Stomach smooth muscle (tissue), 2 donors: Measurements from ENCODE around the gene FAM47E.

ENCODE experiments used
- H3K27ac ChIP-seq: one replicate; pipeline ENCODE4 v1.7.0; 2013; ENCODE audit warnings: mild to moderate bottlenecking, low read length, inconsistent platforms
- H3K27me3 ChIP-seq, 2 donors: one replicate each; pipeline ENCODE4 v1.7.0; 2013; ENCODE audit warnings: low read length in 2 of 2; ENCODE audit not compliant: insufficient read depth in 2 of 2, control insufficient read depth in 1 of 2
- H3K36me3 ChIP-seq, 2 donors: one replicate each; pipeline ENCODE4 v1.7.0; 2013; ENCODE audit warnings: low read length in 2 of 2; ENCODE audit not compliant: control insufficient read depth in 2 of 2, insufficient read depth in 2 of 2
- H3K4me1 ChIP-seq: one replicate; pipeline ENCODE4 v1.7.0; 2013; ENCODE audit warnings: low read length; ENCODE audit not compliant: control insufficient read depth, insufficient read depth
- H3K4me3 ChIP-seq, 2 donors: one replicate each; pipeline ENCODE4 v1.7.0; 2013; ENCODE audit warnings: low read length in 2 of 2
- H3K9ac ChIP-seq, 2 donors: one replicate each; pipeline ENCODE4 v1.7.0; 2013; ENCODE audit warnings: low read length in 2 of 2, mild to moderate bottlenecking in 1 of 2
- H3K9me3 ChIP-seq, 2 donors: one replicate each; pipeline ENCODE4 v1.7.0; 2013; ENCODE audit warnings: low read length in 2 of 2; ENCODE audit not compliant: control insufficient read depth in 2 of 2
- donor health status: healthy.
- donor health status: Pancreatic carcinoma.

The FAM47E gene

DNA sequence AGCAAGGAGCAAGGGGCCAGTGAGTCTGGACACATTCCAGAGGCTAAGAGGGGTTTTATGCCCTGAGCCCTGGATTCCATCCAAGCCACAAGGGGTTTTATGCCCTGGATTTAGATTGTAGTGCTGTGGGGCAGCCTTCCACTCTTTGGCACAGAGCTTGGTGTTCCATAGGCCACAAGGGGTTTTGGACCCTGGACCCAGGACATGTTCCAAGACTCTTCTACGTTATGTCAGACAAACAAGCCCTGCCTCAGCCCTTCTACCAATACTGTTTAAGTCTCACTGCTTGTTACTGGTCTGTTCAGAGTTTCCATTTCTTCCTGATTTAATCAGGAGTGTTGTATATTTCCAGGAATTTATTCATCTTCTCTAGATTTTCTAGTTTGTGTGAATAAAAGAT lies 25.1 kb upstream of the FAM47E start:
- no peaks in the 10 kb centered on the region for H3K9me3 ChIP-seq
- no peaks in the 10 kb centered on the region for H3K4me1 ChIP-seq
- no peaks in the 10 kb centered on the region for H3K36me3 ChIP-seq
- no peak overlapping the region for H3K9ac ChIP-seq
- no peak overlapping the region for H3K27ac ChIP-seq
- H3K27me3 ChIP-seq = no peaks in the 10 kb centered on the region
- H3K4me3 ChIP-seq = no peak overlapping the region

DNA sequence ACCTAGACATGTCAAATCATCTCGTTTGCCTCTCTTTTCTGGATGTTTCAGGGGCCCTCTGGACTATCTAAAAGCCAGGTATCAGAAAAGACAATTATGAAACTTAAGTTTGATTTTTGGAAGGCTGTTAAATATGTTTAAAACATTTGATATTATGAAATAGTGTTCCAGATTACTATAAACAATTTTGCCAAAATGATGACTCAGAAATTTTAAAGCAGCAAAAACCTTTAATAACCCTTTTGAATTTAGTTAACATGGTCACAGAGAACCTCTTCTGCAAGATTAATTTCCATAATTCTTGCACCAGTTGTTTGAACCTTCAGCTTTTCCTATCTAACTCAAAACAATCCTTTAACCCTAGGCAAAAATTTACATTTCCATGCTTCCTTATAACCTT lies 18.8 kb upstream of the FAM47E start:
- H3K4me1 ChIP-seq = no peaks in the 10 kb centered on the region
- H3K36me3 ChIP-seq = no peaks in the 10 kb centered on the region
- no peak overlapping the region for H3K9ac ChIP-seq
- H3K27ac ChIP-seq = no peak overlapping the region
- H3K4me3 ChIP-seq = no peak overlapping the region
- no peaks in the 10 kb centered on the region for H3K27me3 ChIP-seq
- no peaks in the 10 kb centered on the region for H3K9me3 ChIP-seq

DNA sequence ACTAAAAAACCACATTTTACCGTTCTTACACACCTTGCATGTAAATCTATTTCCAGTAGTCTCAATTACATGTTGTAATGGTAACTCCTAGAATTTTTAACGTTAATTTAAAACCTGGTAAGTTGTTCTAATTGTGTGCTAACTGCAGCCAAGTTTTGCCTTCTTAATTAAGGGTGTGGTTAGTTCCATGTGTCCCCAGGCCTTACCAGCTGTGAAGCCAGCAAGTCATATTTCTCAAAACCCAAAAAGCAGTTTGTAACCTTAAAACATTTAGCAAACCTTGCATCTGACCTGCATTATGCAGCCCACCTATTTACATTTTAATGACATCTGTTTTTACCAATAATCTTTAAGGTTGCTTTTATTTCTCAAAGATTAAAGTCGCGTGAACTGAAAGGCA lies 18.4 kb upstream of the FAM47E start:
- Histone ChIP-seq H3K27me3 (no peaks in the 10 kb centered on the region), H3K36me3 (no peaks in the 10 kb centered on the region), H3K9me3 (no peaks in the 10 kb centered on the region), H3K27ac (no peak overlapping the region), H3K4me3 (no peak overlapping the region), H3K4me1 (no peaks in the 10 kb centered on the region), H3K9ac (no peak overlapping the region)

DNA sequence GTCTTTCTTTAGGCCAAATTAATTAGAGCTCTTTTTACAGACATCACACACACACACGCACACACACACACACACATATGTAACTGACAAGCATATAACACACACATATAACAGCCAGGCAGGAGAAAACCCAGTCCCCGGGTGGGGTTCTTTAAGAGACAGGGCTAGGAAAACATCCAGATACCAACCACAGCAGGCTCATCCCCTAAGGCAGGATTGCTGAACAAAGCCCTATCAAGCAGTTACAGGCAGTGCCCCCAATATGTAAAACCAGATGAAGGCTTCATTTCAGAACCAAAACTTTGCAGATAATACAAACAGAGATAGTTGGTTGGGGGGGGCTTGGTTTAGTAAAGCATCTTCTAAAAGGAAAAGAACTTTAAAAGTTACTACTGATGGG lies 18.0 kb upstream of the FAM47E start:
- Histone ChIP-seq H3K9ac (no peak overlapping the region), H3K4me3 (no peak overlapping the region), H3K27me3 (no peaks in the 10 kb centered on the region), H3K27ac (no peak overlapping the region), H3K9me3 (no peaks in the 10 kb centered on the region), H3K36me3 (no peaks in the 10 kb centered on the region), H3K4me1 (no peaks in the 10 kb centered on the region)

DNA sequence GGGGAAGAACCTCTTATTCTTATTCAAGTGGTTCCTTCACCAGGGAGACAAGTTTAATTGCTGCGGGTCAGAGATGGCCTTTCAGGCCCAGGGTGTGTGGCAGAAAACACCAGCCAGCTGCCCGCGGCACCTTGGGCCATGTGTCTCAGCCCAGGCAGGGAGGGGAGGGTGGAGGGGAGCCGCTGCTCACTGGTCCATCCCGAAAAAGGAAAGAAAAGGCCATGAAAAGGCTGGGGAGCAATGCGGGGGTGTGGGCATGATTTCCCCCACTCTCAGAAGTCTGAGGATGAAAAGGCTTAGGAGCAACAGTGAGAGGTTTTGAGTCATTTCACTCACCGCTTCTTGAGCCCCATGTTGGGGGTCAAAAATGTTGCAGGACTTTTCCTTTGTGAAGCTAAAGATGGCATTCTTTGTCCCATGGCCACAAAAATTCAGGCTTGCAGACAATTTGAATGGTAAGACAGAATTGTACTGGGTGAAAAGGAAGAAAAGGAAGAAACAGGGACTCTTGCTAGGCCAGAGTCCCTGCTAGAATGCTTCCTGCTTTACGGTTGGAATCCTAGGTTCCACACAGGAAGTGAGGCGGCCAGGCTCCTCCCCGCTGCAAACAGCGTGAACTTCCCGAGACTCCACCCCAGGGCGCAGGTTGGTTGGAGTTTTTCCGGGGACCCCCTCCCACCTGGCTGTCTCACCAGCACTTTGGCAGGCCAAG lies 17.4 kb upstream of the FAM47E start:
- Histone ChIP-seq H3K27me3 (no peaks in the 10 kb centered on the region), H3K27ac (no peak overlapping the region), H3K4me3 (peak overlapping the region in 1 of 2 donors; percentile 15), H3K4me1 (no peaks in the 10 kb centered on the region), H3K9me3 (no peaks in the 10 kb centered on the region), H3K9ac (no peak overlapping the region), H3K36me3 (no peaks in the 10 kb centered on the region)

DNA sequence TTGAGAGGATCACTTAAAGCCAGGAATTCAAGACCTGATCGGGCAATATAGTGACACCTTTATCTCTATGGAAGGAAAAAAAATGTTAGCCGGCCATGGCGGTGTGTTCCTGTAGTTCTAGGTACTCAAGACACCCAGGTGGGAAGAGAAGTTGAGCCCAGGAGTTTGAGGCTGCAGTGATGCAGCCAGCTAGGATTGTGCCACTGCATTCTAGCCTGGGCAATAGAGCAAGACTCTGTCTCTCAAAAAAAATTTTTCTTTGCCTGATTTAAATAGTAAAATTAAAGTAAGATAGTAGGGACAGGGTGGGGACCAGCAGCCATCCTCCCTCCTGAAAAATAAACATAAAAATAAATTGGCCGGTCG lies 16.9 kb upstream of the FAM47E start:
- Histone ChIP-seq H3K4me1 (no peaks in the 10 kb centered on the region), H3K36me3 (no peaks in the 10 kb centered on the region), H3K9me3 (no peaks in the 10 kb centered on the region), H3K27ac (no peak overlapping the region), H3K9ac (no peak overlapping the region), H3K27me3 (no peaks in the 10 kb centered on the region), H3K4me3 (no peak overlapping the region)

DNA sequence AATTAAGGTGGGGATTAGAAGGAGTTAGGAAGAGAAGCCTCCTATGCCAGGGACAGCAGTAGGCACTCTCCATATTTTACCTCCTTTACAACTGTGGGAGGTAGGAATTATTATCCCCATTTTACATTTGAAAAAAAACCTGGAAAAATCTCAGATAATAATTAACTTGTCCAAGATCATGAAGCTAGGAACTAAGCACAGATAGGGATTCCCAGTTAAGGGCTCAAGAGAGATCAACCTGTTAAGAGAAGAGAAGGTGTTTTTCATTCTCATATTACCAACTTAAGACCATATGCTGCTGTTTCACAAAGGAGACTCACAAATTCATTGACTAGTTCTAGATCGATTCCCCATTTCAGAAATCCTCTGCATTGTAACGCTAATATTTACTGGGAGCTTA lies 16.1 kb upstream of the FAM47E start:
- Histone ChIP-seq H3K36me3 (no peaks in the 10 kb centered on the region), H3K9ac (no peak overlapping the region), H3K27me3 (no peaks in the 10 kb centered on the region), H3K4me3 (no peak overlapping the region), H3K9me3 (peaks cover 0 to 2% of the 10 kb centered on the region in 2 donors), H3K27ac (no peak overlapping the region), H3K4me1 (no peaks in the 10 kb centered on the region)

DNA sequence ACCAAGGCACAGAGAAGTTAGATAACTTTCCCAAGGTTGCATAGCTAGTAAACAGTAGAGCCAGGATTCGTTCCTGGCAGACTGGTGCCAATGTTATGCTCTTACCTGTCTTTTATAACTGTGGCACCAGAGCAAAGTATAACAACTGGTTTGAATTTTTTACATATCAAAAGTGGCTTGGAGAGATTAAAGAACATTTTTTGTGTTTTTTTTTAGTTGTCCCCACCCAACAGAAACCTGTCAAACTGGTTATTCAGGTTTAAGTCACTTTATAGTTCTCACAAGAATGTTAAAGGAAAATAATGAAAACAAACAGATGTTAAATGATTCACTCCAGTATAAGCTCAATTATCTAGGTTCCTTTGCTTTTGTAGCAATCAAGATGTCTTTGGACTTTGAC lies 15.6 kb upstream of the FAM47E start:
- no peaks in the 10 kb centered on the region for H3K4me1 ChIP-seq
- H3K27me3 ChIP-seq = no peaks in the 10 kb centered on the region
- H3K4me3 ChIP-seq = no peak overlapping the region
- H3K9me3 ChIP-seq = peaks cover 0 to 3% of the 10 kb centered on the region in 2 donors
- H3K27ac ChIP-seq = no peak overlapping the region
- no peak overlapping the region for H3K9ac ChIP-seq
- no peaks in the 10 kb centered on the region for H3K36me3 ChIP-seq

DNA sequence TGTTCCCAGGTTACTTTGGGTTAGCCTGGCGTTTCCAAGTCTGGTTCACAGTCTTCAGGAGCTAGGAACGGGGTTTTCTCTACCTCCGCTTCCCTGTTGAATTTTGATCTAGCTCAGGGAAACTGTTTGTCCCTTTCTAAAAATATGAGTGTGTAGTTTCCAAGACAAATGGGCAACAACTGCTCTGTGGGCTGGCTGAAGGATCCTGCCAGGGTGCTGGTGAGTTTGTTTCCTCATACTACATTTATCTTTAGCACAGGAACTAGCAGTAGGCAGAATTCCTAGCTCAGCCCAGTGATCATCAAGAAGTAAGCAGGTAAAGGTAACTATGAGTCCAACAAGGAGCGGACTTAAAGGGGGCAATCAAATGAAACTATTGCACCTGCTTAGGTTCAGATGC lies 13.3 kb upstream of the FAM47E start:
- no peaks in the 10 kb centered on the region for H3K36me3 ChIP-seq
- no peak overlapping the region for H3K9ac ChIP-seq

DNA sequence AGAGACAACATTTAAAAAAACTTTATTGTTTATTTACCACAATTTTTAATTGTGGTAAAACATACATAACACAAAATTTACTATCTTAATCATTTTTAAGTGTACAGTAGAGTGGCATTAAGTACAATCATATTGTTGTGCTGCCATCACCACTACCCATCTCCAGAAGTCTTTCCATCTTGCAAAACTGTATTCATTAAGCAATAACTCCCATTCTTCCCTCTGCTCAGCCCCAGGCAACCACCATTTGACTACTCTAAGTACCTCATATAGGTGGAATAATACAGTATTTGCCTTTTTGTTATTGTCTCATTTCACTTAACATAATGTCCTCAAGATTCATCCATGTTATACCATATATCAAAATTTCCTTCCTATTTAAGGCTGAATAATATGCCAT lies 12.8 kb upstream of the FAM47E start:
- Histone ChIP-seq H3K4me3 (no peak overlapping the region), H3K9me3 (peaks cover 3% of the 10 kb centered on the region in 2 donors), H3K9ac (no peak overlapping the region), H3K27ac (no peak overlapping the region), H3K27me3 (no peaks in the 10 kb centered on the region), H3K36me3 (no peaks in the 10 kb centered on the region), H3K4me1 (no peaks in the 10 kb centered on the region)

More for the DNA sequence above, 13.3 kb upstream of the FAM47E start:
- no peaks in the 10 kb centered on the region for H3K27me3 ChIP-seq
- H3K4me3 ChIP-seq = no peak overlapping the region
- no peak overlapping the region for H3K27ac ChIP-seq
- H3K4me1 ChIP-seq = no peaks in the 10 kb centered on the region
- peaks cover 3% of the 10 kb centered on the region in 2 donors for H3K9me3 ChIP-seq

DNA sequence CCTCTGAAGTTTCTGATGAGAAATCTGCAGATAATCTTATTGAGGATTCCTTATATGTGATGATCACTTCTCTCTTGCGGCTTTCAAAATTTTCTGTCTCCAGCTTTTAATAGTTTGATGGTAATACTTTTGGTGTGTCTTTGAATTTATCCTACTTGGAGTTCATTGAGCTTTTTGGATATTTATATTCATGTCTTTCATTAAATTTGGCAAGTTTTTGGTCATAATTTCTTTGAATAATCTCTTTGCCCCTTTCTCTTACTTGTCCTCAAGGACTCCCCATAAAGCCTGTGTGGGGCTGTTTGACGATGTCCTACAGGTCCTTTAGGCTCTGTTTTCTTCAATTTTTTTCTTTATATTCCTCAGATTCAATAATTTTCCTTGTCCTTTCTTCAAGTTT lies 11.3 kb upstream of the FAM47E start:
- Histone ChIP-seq H3K9ac (no peak overlapping the region), H3K36me3 (no peaks in the 10 kb centered on the region), H3K4me3 (no peak overlapping the region), H3K27me3 (no peaks in the 10 kb centered on the region), H3K27ac (no peak overlapping the region), H3K4me1 (no peaks in the 10 kb centered on the region), H3K9me3 (peaks cover 3% of the 10 kb centered on the region in 2 donors)
